Measurements from ENCODE around the gene EPB41L3. TPM values are rescaled to one million over a fixed set of nuclear protein-coding genes. Genes with fewer than 3 reads are reported as not detected.
A peak's percentile ranks its signal among the peaks of the same experiment; 100 is the strongest.

The EPB41L3 gene
- total and polyA plus RNA-seq, 10 donors, result 8.0 to 121 (median 49.1) TPM

- Histone ChIP-seq H3K27me3 (replicated peaks in 1 of 7) (peaks cover 0 to 62% (median 22%) of the 10 kb centered on the region in 7 donors), H3K36me3 (no peaks in the 10 kb centered on the region), H3K9me3 (no peaks in the 10 kb centered on the region), H3K27ac (peak overlapping the region in 4 of 8 donors; percentile 61 to 86 (median 80)), H3K4me3 (peak overlapping the region in 1 of 8 donors; percentile 70), H3K4me1 (peaks cover 0 to 23% (median 12%) of the 10 kb centered on the region in 6 donors)
- no peak for TF ChIP-seq POLR2A (IDR thresholded peaks at IDR 0.05)
- TF ChIP-seq CTCF (IDR thresholded peaks at IDR 0.05 in 8 of 11, conservative IDR thresholded peaks at IDR 0.05 in 3 of 11), result no peak
- no peak for TF ChIP-seq POLR2AphosphoS5 (IDR thresholded peaks at IDR 0.05)
- intact Hi-C loops (cut with DNase I; ENCODE audit: low total_unique reads), result no loop called here
- no peak for DNase-seq
- WGBS, 5 donors, result 83 to 89% (median 86%) methylated on average over 3 of the region's 3 CpGs
These were observed 2.2 kb downstream of the EPB41L3 start for GRCh38 chr18:5541644-5542043.

- Histone ChIP-seq H3K27ac (peak overlapping the region in 1 of 8 donors; percentile 29), H3K27me3 (replicated peaks in 1 of 7) (peaks cover 0 to 46% (median 22%) of the 10 kb centered on the region in 7 donors), H3K4me3 (no peak overlapping the region), H3K36me3 (no peaks in the 10 kb centered on the region), H3K9me3 (no peaks in the 10 kb centered on the region), H3K4me1 (peaks cover 0 to 21% (median 12%) of the 10 kb centered on the region in 6 donors)
- no peak for TF ChIP-seq POLR2AphosphoS5 (IDR thresholded peaks at IDR 0.05)
- intact Hi-C loops (cut with DNase I; ENCODE audit: low total_unique reads), result no loop called here
- 86 to 89% (median 87%) methylated on average over 2 of the region's 2 CpGs for WGBS, 5 donors
- no peak for DNase-seq
These were observed 4.4 kb downstream of the EPB41L3 start for GRCh38 chr18:5539391-5539790.

- intact Hi-C loops (cut with DNase I; ENCODE audit: low total_unique reads), result no loop called here
- Histone ChIP-seq H3K4me3 (no peak overlapping the region), H3K27ac (no peak overlapping the region), H3K9me3 (no peaks in the 10 kb centered on the region), H3K36me3 (no peaks in the 10 kb centered on the region), H3K4me1 (peaks cover 0 to 13% (median 7%) of the 10 kb centered on the region in 6 donors), H3K27me3 (replicated peaks in 1 of 7) (peaks cover 0 to 37% (median 16%) of the 10 kb centered on the region in 7 donors)
- TF ChIP-seq CTCF (IDR thresholded peaks at IDR 0.05 in 8 of 11, conservative IDR thresholded peaks at IDR 0.05 in 3 of 11) (no peak), POLR2AphosphoS5 (IDR thresholded peaks at IDR 0.05) (no peak), POLR2A (IDR thresholded peaks at IDR 0.05) (no peak)
- 53 to 80% (median 62%) methylated on average over 2 of the region's 2 CpGs for WGBS, 5 donors
- no peak for DNase-seq
These were observed 5.3 kb downstream of the EPB41L3 start for GRCh38 chr18:5538544-5538943.

- TF ChIP-seq CTCF (IDR thresholded peaks at IDR 0.05 in 8 of 11, conservative IDR thresholded peaks at IDR 0.05 in 3 of 11), result no peak
- TF ChIP-seq POLR2AphosphoS5 (IDR thresholded peaks at IDR 0.05), result no peak
- TF ChIP-seq POLR2A (IDR thresholded peaks at IDR 0.05), result no peak
- Histone ChIP-seq H3K9me3 (no peaks in the 10 kb centered on the region), H3K36me3 (no peaks in the 10 kb centered on the region), H3K4me1 (peaks cover 0 to 10% (median 5%) of the 10 kb centered on the region in 6 donors), H3K27me3 (replicated peaks in 1 of 7) (peaks cover 0 to 31% (median 10%) of the 10 kb centered on the region in 7 donors), H3K27ac (no peak overlapping the region), H3K4me3 (no peak overlapping the region)
- 78 to 92% (median 87%) methylated on average over 2 of the region's 2 CpGs for WGBS, 5 donors
- intact Hi-C loops (cut with DNase I; ENCODE audit: low total_unique reads), result no loop called here
- no peak for DNase-seq
These were observed 5.9 kb downstream of the EPB41L3 start for GRCh38 chr18:5537860-5538259.

GRCh38 chr18:5534845-5535244 lies 9.0 kb downstream of the EPB41L3 start:
- DNase-seq, result no peak
- WGBS, 5 donors, result 81 to 94% (median 86%) methylated on average over 5 of the region's 5 CpGs
- no peak overlapping the region for H3K4me3 ChIP-seq
- no peaks in the 10 kb centered on the region for H3K36me3 ChIP-seq
- H3K9me3 ChIP-seq, result no peaks in the 10 kb centered on the region
- H3K4me1 ChIP-seq, result no peaks in the 10 kb centered on the region
- no peak for TF ChIP-seq POLR2A (IDR thresholded peaks at IDR 0.05)
- TF ChIP-seq POLR2AphosphoS5 (IDR thresholded peaks at IDR 0.05), result no peak
- TF ChIP-seq CTCF (IDR thresholded peaks at IDR 0.05 in 8 of 11, conservative IDR thresholded peaks at IDR 0.05 in 3 of 11), result no peak
- intact Hi-C loops (cut with DNase I; ENCODE audit: low total_unique reads), result no loop called here
- no peak overlapping the region for H3K27ac ChIP-seq
- peaks cover 0 to 4% (median 0%) of the 10 kb centered on the region in 7 donors for H3K27me3 ChIP-seq (replicated peaks in 1 of 7)

Data from spleen (tissue), 11 donors.